Uterus (tissue), 2 donors: ENCODE results near the gene HSPB9.

Experiments
- POLR2A ChIP-seq, 2 donors: fragments of 450-650 bp; IDR thresholded peaks; one replicate each; pipeline ENCODE4 v1.6.1; 2016; ENCODE audit warnings: antibody characterized with exemption in 2 of 2, mild to moderate bottlenecking in 1 of 2, moderate library complexity in 1 of 2
- TF ChIP-seq, protein P1 (sequence below), 4 experiments: fragments of 200-600 bp in 2 of 4; fragments of 450-650 bp in 2 of 4; sonication (generic) in 2 of 4; IDR thresholded peaks; one replicate each; pipeline ENCODE4 v1.5.1; 2016 to 2019; ENCODE audit warnings: antibody characterized with exemption in 4 of 4, mild to moderate bottlenecking in 2 of 4, moderate library complexity in 1 of 4

DNA sequence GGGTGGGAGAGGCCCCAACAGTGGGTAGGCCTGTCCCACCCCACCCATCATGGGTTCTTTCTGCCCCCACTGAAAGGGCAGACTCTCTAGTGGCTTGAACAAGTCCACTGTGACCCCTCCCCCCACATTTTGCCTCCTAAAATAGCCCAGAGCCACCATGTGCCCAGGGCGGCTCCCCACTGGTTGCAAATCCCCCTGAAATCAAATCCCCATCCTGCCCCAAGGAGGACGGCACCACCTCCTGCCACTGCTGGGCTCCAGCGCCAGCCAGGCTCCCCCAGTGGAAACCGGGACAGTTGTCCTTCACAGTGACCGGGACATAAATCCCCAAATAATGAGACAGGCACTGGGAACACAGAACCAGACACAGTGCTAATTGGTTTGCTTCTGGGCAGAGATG is 44.8 kb upstream of the HSPB9 start:
- TF ChIP-seq, protein P1, sequence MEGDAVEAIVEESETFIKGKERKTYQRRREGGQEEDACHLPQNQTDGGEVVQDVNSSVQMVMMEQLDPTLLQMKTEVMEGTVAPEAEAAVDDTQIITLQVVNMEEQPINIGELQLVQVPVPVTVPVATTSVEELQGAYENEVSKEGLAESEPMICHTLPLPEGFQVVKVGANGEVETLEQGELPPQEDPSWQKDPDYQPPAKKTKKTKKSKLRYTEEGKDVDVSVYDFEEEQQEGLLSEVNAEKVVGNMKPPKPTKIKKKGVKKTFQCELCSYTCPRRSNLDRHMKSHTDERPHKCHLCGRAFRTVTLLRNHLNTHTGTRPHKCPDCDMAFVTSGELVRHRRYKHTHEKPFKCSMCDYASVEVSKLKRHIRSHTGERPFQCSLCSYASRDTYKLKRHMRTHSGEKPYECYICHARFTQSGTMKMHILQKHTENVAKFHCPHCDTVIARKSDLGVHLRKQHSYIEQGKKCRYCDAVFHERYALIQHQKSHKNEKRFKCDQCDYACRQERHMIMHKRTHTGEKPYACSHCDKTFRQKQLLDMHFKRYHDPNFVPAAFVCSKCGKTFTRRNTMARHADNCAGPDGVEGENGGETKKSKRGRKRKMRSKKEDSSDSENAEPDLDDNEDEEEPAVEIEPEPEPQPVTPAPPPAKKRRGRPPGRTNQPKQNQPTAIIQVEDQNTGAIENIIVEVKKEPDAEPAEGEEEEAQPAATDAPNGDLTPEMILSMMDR (IDR thresholded peaks at IDR 0.05): no peak
- TF ChIP-seq POLR2A (IDR thresholded peaks at IDR 0.05): no peak
